GM19397 (cell line): ENCODE results near the gene GPS1.

Source experiments
- ATAC-seq: cut with Tn5 transposase; IDR thresholded peaks from one replicate; pipeline ENCODE4 v1.9.1; 2021; ENCODE audit warnings: mild to moderate bottlenecking, moderate library complexity; ENCODE audit not compliant: unreplicated experiment

Gene GPS1

DNA sequence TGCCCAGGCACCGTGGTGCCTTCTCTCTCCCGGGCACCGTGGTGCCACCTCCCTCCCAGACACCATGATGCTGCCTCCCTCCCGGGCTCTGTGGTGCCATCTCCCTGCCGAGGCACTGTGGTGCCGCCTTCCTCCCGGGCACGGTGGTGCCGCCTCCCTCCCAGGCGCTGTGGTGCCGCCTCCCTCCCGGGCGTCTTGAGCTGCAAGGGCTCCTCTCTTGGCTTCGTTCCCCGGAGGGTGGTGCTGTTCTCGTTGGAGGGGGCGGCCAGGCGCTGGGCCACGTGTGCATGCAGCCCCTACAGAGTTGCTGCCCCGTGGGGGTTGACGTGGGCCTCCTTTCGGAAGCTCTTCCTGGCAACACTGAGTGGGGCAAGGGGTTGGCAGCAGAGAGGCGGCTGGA is 37.3 kb upstream of the GPS1 start:
- ATAC-seq, result no peak

DNA sequence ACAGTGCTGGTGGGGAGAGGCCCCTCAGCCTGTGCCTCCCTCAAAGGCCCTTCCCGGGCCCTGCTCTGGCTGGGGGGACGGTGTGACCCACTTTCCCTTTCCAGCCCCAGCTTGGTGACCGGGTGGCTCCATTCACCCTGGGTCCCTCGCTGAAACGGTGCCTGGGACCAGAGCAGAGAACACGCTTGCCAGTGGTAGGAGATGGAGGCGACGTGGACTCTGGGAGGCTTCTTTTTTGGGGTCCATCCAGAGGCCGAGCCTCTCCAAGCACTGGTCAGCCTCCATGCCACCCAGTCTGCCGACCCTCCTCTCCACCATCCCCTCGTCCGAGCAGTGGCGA is 36.8 kb upstream of the GPS1 start:
- ATAC-seq, result no peak

DNA sequence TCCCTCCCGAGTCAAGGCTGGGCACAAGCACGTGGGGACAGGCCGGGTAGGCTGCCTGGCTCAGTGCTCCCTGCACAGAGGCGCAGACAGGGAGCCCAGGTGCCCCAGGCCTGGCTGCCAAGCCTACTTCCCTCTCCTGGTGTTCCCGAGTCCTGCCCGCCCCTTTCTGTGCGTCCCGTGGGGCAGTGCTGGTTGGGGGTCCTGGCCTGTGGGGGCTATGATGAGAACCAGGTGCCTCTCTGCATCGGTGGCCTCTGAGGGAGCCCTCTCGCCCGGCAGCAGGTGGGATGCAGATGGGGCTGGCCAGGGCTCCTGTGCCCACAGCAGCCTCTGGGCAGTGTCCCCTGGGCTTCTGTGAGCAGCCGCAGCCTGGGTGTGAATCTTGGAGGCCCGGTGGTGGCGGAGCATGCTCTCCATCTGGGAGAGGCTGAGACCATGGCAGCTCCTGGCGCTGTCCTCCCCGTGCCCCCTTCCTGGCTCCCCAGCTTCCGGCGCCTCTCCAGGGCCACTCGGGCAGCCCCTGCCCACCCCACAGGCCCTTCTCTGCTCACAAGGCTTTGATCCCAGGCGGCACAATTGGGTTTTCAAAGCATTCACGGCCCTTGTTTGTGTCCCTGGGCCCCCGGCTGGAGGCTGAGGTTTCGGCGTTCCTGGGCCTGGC is 36.3 kb upstream of the GPS1 start:
- ATAC-seq, result no peak

DNA sequence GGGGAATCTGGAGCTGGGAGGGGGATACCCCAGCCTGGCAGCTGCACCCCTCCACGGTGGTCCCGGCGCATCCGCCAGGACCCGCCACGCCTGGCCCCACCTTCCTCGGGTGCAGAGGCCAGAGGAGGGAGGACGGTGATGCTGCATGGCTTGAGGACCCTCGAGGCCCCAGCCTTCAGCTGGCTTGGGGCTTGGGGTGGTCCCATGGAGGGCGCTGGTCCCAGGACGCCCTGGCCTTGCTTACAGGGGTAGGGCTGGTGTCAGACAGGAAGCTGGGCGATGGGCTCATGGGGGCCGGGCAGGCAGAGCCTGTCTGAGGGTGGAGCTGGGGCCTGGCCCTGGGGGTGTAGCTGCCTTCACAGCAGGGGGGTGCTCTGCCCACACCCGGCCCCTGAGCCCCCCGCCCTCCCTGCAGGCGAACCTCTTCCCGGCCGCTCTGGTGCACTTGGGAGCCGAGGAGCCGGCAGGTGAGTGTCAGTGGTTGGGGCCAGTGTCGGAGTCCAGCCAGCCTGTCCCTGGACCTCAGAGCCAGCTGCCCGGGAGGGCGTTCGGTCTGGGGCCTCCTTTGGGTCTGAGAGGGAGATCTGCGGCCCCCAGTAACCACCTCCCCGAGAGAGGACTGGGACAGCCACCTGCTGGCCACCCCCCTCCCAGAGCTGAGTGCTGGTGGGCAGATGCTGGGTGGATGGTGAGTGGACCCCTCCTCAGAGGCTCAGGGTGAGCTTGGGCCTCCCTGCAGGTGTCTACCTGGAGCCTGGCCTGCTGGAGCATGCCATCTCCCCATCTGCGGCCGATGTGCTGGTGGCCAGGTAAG is 35.4 kb upstream of the GPS1 start:
- no peak for ATAC-seq

DNA sequence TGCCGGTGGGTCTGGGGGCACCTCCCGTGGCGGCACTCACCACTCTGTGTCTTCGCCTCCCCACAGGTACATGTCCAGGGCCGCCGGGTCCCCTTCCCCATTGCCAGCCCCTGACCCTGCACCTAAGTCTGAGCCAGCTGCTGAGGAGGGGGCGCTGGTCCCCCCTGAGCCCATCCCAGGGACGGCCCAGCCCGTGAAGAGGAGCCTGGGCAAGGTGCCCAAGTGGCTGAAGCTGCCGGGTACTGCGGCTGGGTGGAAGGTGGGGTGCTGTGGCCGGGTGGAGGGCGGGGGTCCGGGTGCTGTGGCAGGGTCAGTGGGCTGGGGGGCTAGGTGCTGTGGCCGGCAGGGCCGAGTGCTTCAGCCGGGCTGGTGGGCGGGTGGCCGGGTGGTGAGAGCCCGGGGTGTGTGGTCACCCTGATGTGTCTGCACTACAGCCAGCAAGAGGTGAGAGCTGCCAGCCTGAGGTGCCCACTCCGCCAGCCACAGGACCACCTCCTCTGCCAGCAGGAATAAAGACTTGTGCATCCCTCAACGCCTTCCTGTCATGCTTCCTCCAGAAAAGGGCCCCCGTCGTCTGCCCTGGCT is 34.7 kb upstream of the GPS1 start:
- ATAC-seq, result no peak

DNA sequence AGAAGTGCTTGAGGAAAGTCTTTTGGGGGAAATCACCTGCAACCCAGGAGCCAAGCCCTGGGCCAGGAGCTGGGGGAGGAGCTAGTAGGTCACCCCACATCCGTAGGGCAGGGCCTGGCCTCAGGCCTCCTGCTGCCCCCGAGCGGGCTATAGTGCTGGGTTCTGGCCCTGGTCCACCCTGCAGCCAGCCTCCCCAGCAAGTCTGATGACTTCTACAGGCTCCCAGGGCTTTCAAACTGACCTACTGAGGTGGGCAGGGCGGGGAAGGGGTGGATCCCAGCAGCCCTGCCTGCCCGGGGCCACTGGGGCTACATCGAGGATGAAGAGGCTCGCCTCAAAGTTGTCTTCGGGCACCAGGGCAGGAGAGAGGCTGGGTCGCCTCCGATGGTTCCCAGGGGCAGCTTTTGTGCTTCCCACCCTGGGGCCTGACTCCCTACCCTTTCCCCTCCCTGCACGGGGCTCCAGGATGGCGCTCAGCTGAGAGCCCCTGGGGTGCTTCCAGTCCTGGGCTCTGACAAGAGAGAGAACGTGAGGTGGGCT is 34.0 kb upstream of the GPS1 start:
- ATAC-seq, result no peak

DNA sequence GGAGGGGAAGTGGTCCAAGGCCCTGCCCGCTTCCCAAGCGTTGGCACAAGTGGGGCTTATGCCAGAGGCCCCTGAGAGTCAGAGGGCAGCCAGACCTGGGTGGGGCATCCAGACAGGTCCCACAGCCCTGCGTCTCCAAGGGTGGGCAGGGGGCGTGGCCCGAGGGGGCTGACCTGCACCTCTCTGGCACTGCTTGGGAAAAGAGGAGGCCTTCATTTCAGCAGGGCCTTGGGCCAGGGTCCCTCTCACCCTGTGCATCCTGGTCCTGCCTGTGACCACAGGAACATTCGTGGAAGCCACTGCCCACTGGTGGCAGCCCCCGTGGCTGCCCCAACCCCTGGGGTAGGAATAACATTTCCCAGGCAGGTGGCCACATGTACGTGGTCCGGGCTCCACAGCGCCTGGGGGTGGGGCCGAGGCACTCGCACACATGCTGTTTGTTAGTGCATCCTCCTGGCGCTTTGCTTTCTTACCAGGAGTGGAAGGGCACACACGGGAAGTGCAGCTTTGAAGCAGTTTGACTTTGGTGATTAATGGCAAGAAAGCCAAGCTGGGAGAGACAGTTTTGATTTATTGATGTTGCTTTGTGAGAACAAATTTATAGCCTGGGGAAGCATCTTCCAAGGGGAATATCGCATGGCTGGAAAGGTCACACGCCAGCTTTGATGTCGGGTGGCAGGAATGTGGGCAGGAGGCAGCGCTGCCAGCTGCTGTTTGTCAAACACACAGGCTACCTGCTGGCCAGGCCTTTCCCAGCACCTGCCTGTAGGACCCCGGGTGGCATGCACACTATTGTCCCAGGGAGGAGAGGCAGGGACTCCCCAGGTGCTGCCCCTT is 33.3 kb upstream of the GPS1 start:
- ATAC-seq, result no peak

DNA sequence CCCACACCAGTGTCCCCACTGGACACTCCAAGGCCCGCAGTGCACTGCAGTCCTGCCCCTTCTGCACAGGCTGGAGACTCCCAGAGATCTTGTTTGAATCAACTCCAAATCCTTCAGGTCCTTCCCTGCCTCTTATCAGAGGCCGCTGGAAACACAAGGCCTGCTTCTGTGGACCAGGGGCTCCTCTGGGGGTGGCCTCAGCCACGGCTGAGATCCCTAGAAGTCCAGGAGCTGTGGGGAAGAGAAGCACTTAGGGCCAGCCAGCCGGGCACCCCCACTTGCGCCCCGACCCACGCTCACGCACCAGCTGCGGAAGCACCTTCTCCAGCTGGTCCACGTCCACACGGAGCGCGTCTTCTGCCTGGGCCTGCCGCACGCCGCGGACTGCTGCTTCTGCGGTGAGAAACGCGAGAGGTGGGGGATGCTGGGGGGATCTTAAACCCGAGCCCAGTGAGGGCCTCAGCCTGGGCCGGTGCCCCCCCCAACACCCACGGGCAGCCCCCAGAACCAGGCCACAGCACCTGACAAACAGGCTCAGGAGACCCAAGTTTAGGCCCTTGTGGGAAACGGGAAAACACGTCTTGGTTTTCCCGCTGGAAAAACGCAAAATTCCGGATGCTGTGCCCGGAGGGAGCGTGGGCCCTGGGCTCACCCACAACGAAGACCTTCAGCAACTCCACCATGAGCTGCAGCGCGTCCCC is 32.6 kb upstream of the GPS1 start:
- no peak for ATAC-seq

DNA sequence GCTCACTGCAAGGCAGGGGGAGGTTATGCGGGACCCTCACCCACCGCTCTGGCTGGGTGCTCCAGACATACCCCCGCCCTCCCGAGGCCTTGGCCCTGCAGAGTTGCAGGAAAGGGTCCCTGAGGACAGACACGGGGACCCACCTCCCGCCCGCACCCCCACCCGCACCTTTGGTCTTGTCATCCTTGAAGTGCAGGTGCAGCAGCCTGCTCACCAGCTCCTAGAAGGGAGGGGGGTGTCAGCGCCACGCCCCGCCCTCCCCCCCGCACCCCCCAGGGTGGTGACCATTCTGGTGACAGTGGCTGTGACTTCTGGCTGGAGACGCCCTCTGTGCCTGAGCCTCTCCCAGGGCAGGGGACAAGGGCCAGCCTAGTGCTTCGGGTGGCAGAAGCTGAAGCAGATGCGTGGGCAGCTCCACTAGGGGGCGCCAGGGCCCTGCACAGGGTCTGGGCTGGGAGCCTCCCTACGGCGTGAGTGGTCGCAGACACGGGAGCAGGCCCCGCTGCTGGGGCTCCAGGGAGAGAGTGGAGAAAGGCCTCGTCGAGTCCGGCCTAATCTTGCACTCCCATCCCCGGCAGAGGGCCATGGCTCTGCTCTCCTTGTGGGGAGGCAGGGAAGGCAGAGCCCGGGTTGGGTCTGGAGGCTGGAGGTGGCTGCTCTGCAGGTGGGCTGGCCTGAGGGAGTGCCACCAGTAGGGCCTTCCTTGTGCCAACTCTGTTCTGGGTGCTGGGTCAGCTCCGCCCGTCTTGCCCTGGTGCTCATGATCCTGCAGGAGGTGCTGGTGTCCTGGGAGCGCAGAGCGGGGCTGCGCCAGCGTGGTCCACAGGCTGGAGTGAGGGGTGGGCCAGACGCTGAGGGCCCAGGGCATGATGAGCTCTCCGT is 31.8 kb upstream of the GPS1 start:
- no peak for ATAC-seq

DNA sequence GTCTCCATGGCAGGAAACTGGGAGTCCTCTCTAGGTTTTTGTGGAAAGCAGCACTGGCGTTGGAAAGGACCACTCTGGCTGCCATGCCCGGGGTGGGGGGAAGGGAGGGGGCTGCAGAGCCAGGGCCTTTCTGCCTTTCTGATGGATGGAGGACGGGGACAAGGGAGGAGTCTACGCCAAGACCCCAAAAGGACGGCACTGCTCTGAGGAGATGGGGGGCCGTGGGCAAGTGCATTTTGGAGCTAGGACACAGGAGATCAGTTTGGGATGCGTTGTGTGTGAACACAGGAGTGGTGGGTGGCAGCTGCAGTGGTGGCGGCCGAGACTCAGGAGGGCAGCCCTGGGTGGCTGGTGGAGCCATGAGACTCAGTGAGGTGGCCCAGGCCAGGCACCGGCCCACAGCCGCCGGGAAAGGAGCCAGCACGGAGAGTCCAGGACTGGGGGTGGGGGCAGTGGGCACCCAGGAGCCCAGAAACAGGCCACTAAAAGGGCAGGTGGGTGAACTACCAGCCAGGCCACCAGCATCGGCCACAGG is 31.1 kb upstream of the GPS1 start:
- no peak for ATAC-seq

DNA sequence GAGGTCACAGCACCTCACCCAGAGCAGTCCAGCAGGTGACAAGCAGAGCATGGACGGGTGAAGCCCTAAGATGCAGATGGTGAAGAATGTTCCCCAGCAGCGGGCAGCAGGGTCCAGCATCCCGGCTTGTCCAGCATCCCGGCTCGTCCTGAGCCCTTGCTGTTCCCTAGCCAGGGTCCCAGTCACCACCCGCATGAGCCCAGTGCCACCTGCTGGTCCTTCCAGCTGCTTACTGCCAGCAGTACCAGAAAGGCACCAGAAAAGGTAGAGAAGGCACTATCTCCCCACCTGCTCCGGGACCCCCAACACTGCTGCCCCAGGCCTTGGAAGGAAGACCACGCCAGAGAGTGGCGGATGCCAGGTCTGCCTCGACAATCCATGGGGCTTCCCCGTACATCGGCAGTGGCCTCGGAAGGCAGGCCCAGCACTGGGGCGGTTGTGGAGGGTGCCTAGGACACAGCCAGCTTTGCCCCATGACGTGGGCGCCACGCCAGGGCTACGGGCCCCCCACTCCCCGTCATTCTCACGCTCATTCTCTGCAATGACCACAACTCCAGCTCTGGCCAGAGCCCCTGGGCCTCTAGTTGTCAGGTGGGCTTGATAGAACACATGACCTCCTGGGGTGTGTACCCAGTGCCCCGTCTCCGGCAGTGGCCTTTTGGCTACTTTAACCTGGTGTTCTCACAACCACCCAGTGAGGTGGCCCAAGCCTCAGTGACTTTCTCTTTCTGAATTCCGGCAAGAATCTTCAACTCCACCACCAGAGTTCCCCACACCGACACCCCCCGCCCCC is 30.4 kb upstream of the GPS1 start:
- ATAC-seq, result no peak

DNA sequence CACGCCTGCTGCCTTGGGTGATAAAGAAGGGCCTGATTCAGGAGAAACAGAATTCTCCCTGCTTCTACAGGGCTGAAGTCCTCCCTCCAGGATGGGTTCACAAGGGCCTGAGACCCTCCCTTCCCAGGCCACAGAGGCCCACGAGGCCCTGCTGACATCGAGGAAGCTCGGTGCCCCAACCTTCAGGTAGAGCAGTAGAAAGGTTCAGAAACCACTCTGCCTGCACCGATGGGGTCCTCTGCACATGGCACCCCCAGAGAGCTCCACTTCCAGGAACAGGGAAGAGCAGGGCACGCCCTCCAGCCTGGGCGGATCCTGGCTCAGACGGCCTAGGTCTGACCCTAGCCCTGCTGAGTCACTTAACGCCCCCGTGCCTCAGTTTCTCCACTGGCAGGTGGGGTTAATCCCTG is 29.8 kb upstream of the GPS1 start:
- no peak for ATAC-seq

DNA sequence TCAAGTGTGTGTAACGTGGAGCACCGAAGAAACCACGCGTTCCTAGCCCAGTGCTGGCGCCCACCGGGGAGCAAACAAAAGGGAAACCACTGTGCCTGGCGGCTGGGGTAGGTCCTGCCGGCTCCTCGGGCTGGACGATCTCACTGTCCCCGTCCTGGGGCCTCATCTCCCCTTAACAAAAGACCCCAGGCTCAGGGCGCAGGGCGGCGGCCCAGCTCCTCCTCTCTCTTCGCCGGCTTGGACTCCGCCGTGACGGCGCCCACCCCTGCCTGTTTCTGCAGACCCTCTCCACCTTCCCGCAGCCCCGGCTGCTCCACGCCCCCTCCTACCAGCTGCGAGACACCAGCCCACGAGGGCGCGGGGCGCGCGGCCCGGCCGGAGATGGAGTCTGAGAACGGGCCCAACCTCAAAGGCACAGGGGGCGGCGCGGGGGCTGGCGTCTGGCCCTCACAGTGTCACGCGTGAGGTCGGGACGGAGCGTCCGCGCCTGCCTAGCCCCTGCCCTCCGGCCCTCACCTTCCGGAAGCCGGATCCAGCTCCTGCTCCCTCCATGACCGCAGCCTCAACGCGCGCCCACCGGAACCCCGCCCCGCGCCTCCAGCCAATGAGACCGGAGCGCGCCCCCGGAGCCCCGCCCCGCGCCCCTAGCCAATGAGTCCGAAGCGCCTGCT is 29.3 kb upstream of the GPS1 start, which contains the start of gene CENPX:
Gene CENPX, minus strand, starts transcription at position 569 of the 671 bp plus-strand sequence. Its CDS starts 17 bp downstream, at position 552.
- no peak for ATAC-seq

DNA sequence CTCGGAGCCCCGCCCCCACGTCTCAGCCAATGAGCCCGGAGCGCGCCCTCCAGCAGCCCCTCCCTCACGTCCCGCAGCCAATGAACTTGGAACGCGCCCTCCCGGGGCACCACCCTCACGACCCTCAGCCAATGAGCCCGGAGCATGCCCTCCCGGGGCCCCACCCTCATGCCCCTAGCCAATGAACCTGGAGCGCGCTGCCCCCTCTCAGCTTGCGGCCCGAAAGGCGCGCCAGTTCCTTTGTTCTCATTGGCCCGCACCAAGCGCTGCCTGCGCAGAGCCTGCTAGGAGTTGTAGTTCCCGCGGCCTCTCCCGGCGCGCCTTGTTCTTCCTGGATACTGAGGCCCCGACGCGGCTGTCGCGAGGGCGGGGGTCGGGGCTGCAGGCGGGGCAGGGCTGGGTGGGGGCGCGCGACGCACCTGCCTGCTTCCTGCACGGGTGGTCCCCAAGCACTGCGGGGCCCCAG is 28.7 kb upstream of the GPS1 start, which contains the start of gene LRRC45:
Gene LRRC45, plus strand, starts transcription at position 325 of the 466 bp plus-strand sequence. CDS start 339 bp downstream, outside the sequence.
- ATAC-seq, result peak; percentile 86

DNA sequence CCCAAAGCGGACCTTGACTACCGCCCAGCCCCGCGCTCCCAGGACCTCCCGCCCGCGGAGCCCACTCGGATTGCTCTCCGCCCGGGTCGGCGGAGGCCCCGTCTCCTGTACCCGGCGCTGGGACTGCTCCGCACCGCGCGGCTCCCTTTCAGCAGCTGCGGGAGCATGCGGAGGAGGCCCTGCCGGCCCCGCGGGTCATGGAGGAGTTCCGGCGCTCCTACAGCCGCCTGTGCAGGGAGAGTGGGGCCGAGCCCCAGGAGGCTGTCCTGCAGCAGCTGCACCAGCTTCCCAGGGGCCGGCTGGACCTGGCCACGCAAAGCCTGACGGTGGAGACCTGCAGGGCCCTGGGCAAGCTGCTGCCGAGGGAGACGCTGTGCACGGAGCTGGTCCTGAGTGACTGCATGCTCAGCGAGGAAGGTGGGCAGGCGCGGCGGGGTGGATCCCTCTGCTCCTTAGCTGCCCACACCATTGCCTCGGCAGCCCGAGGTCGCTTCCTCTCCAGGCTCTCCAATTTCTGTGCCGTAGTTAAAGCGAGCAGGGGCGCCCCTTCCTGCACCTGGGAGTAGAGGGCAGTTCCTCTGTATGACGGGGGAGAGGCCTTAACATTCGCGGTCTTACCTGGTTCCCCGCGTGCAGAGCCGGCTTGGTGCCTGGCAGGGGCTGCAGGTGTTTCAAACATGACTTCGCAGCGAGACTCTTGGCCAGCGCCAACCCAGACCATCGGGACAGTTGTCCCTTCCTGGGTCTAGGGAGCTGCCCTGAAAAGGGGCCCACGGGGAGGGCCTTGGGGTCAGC is 28.1 kb upstream of the GPS1 start:
- peak; percentile 4 for ATAC-seq

DNA sequence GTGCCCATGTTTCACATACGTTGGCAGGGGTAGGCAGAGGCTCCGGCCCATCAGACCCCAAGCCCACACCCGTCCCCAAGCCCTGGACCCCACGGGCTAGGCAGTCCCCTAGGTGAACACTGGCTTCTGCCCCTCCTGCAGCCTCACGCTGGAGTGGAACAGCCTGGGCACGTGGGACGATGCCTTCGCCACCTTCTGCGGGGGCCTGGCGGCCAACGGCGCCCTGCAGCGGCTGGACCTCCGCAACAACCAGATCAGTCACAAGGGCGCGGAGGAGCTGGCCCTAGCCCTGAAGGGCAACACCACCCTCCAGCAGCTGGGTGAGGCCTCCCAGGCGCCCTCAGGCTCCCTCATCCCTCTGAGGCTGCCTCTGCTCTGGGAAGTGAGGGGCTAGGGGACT is 26.8 kb upstream of the GPS1 start:
- ATAC-seq, result no peak
